Activated CD4-positive, alpha-beta T cell treated with anti-CD3 and anti-CD28 coated beads for 36 hours (primary cell): ENCODE data around the gene MKRN1. TPM values are rescaled to one million over a fixed set of nuclear protein-coding genes. Genes with fewer than 3 reads are reported as not detected.
"Not testable (repeated sequence)": the region's sequence is repeated elsewhere in the genome, so short reads cannot be mapped to it uniquely, and the experiment has no call there.

Source experiments
- ATAC-seq: fragments of 200-7000 bp; cut with Tn5 transposase; one replicate; pipeline ENCODE4 v1.10.0; 2021; ENCODE audit warnings: mild to moderate bottlenecking, moderate library complexity
- CTCF ChIA-PET: fragments of 350-600 bp; sonication (Branson Sonifier 250); formaldehyde crosslinking; loops from one replicate; lab custom pipeline; 2021; ENCODE audit warnings: antibody characterized with exemption; lab: Charles Lee
- POLR2A ChIA-PET: fragments of 350-600 bp; sonication (Branson Sonifier 250); formaldehyde crosslinking; loops from one replicate; lab custom pipeline; 2021; ENCODE audit warnings: antibody characterized with exemption, inconsistent platforms; lab: Charles Lee
- DNase-seq: peaks from one replicate; pipeline ENCODE4 v3.0.0-alpha.2; 2020
- H3K27ac Mint-ChIP-seq: one replicate; pipeline ENCODE4 v1.8.0; 2021; ENCODE audit warnings: mixed read lengths
- H3K27me3 Mint-ChIP-seq: one replicate; pipeline ENCODE4 v1.8.0; 2021; ENCODE audit warnings: mixed read lengths
- H3K36me3 Mint-ChIP-seq: one replicate; pipeline ENCODE4 v1.8.0; 2021; ENCODE audit warnings: low read depth, mixed read lengths
- H3K4me1 Mint-ChIP-seq: one replicate; pipeline ENCODE4 v1.8.0; 2021; ENCODE audit warnings: mixed read lengths
- H3K4me3 Mint-ChIP-seq: one replicate; pipeline ENCODE4 v1.8.0; 2021; ENCODE audit warnings: mild to moderate bottlenecking, moderate library complexity, mixed read lengths
- H3K9me3 Mint-ChIP-seq: one replicate; pipeline ENCODE4 v1.8.0; 2021; ENCODE audit warnings: low read depth, mixed read lengths
- intact Hi-C, 2 experiments: fragments of 100-400 bp; cut with DNase I in 1 of 2; cut with micrococcal nuclease in 1 of 2; formaldehyde crosslinking; loops; one replicate each; pipeline versions ENCODE4 v1.14.2 to v1.15.1; 2022 to 2024; cut with DNase I, micrococcal nuclease
- total RNA-seq, 2 experiments: library from RNA; stranded (reverse); gene quantifications; one replicate each; pipeline ENCODE4 v1.2.3, GENCODE V29; 2021

The MKRN1 gene
- total RNA-seq, 2 experiments from 2014 or later, result 73.6 to 77.9 TPM

DNA sequence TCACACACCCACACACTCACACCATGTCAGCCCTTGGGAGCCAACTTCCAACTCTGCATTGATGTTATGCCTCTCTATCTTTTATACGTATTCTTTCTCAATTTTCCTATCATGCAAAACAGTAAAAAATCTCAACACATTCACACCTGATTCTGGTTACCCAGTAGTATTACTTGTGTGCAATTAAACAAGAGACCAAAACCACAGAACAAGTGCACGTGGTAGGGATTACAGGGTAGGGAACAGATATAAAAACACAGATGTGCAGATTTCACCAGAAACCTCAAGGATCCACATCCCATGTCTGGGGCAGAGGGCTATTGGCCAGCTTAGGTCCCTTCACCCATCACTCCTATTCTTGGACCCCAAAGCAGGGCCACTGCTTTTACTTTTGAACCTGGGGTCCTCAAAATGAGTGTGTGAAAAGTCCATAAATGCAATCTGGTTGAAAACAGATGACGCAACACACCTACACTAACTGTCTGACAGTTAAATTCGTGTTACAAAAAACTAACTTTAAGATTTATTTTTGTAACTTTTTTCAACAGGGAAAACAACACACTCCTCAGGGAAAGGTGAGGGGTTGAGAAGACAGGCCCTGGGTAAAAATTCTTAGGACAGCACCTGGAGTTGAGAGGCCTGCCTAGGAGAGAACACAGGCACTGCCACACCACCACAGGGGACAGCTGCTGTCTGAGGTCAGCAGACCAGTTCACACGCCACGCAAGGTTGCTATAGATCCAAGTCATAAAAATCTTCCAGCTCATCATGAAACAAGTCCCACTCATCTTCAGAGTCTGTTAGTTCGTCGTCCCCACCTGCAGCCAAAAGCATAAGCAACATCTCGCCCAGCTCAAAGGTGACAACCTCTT lies 25.3 kb downstream of the MKRN1 start:
- ChIA-PET POLR2A (interaction anchor here (0.8 kb wide), 1 partner anchor 15 kb away, joined by 3 read pairs; no protein-coding TSS in a partner anchor), CTCF (interaction anchor here (0.5 to 2.3 kb wide), 3 partner anchors 10 to 202 kb away, joined by 3 to 6 read pairs (median 3); no protein-coding TSS in a partner anchor)
- H3K4me3 Mint-ChIP-seq, H3K9me3 Mint-ChIP-seq, intact Hi-C loops, H3K27me3 Mint-ChIP-seq: not testable (repeated sequence)
- DNase-seq, result peak; percentile 57
- peaks cover 39% of the 10 kb centered on the region for H3K4me1 Mint-ChIP-seq
- ATAC-seq, result peak; percentile 65
- H3K27ac Mint-ChIP-seq, result peak overlapping the region; percentile 79
- peaks cover 42% of the 10 kb centered on the region for H3K36me3 Mint-ChIP-seq

GRCh38 chr7:140453273-140453672 lies 26.0 kb downstream of the MKRN1 start:
- H3K9me3 Mint-ChIP-seq, result no peaks in the 10 kb centered on the region
- H3K4me3 Mint-ChIP-seq, result no peak overlapping the region
- H3K27ac Mint-ChIP-seq, result no peak overlapping the region
- no peaks in the 10 kb centered on the region for H3K27me3 Mint-ChIP-seq
- ATAC-seq (no peak), DNase-seq (no peak)
- ChIA-PET CTCF (interaction anchor here (2.3 kb wide), 1 partner anchor 10 kb away, joined by 6 read pairs; no protein-coding TSS in a partner anchor), POLR2A (no interaction called here)
- H3K4me1 Mint-ChIP-seq, result peaks cover 39% of the 10 kb centered on the region
- peaks cover 37% of the 10 kb centered on the region for H3K36me3 Mint-ChIP-seq
- intact Hi-C loops, result no loop called here

DNA sequence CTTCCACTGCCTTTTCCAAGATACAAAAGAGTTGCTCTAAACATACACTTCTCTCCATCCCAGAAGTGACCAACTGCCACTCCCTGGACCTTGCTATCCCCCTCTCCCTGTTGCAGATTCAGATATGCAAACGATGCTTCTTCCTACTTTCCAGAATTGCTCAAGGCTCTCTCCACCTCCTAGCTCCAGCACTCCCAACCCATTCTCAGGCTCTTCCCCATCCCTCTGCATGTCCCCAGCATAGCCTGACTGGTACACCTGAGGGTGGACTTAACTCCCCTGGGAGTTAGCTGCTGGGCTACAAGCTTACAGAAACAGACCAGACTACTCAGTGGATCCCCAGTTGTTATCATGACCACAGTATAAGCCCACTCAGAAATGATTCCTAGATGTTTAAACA lies 27.6 kb downstream of the MKRN1 start:
- ChIA-PET POLR2A (interaction anchor here (0.6 kb wide), 1 partner anchor 74 kb away, joined by 3 read pairs; no protein-coding TSS in a partner anchor), CTCF (interaction anchor here (0.9 kb wide), 1 partner anchor 49 kb away, joined by 3 read pairs; no protein-coding TSS in a partner anchor)
- no peaks in the 10 kb centered on the region for H3K27me3 Mint-ChIP-seq
- H3K4me1 Mint-ChIP-seq, result peaks cover 34% of the 10 kb centered on the region
- no peaks in the 10 kb centered on the region for H3K9me3 Mint-ChIP-seq
- H3K4me3 Mint-ChIP-seq, result no peak overlapping the region
- intact Hi-C loops, result no loop called here
- ATAC-seq (no peak), DNase-seq (no peak)
- peak overlapping the region; percentile 20 for H3K27ac Mint-ChIP-seq
- peaks cover 30% of the 10 kb centered on the region for H3K36me3 Mint-ChIP-seq

DNA sequence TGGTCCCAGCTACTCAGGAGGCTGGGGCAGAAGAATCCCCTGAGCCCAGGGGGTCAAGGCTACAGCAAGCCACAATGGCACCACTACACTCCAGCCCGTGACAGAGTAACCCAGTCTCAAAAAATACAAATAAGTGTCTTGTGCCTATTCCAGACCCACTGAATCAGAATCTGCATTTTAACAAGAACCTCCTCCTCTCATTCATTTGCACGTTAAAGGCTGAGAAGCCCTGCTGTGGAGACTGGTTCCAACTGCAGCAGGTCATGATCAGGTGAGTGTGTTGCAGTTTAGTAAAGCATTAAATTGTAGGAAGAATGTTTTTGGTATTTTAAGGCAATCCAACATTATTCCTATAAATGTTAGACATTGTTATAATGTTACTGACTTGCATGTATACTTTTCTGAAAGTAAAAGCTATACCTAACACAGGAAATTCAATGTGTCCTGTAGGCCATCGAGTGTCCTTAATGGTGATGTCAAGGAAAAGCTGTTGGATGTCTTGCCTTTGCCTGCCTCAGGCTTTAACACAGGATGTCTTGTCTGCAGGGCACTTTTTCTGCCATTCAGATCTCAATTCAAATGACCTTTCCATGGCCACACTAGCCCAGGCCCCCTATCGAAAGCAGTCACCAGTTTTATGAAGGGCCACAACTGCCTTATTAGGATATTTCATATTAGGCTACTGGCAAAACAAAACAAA lies 30.4 kb downstream of the MKRN1 start:
- no peak for DNase-seq
- Mint-ChIP-seq H3K4me3 (no peak overlapping the region), H3K9me3 (no peaks in the 10 kb centered on the region), H3K4me1 (peaks cover 22% of the 10 kb centered on the region), H3K36me3 (peaks cover 8% of the 10 kb centered on the region), H3K27ac (no peak overlapping the region), H3K27me3 (no peaks in the 10 kb centered on the region)
- intact Hi-C loops, result no loop called here
- POLR2A ChIA-PET, result no interaction called here
- no peak for ATAC-seq
- CTCF ChIA-PET, result interaction anchor here (0.7 kb wide), 1 partner anchor 28 kb away, joined by 3 read pairs; no protein-coding TSS in a partner anchor

- no peaks in the 10 kb centered on the region for H3K9me3 Mint-ChIP-seq
- ChIA-PET POLR2A (no interaction called here), CTCF (interaction anchor here (1.1 kb wide), 2 partner anchors 30 to 72 kb away, joined by 3 to 6 read pairs; no protein-coding TSS in a partner anchor)
- no peak overlapping the region for H3K27ac Mint-ChIP-seq
- H3K4me1 Mint-ChIP-seq, result peaks cover 18% of the 10 kb centered on the region
- ATAC-seq (no peak), DNase-seq (no peak)
- H3K36me3 Mint-ChIP-seq, result peaks cover 3% of the 10 kb centered on the region
- H3K4me3 Mint-ChIP-seq, result no peak overlapping the region
- intact Hi-C loops, result no loop called here
- no peaks in the 10 kb centered on the region for H3K27me3 Mint-ChIP-seq
Observed at GRCh38 chr7:140447841-140448240, 31.5 kb downstream of the MKRN1 start.

- no peak overlapping the region for H3K4me3 Mint-ChIP-seq
- no peaks in the 10 kb centered on the region for H3K27me3 Mint-ChIP-seq
- H3K4me1 Mint-ChIP-seq, result peaks cover 14% of the 10 kb centered on the region
- H3K36me3 Mint-ChIP-seq, result no peaks in the 10 kb centered on the region
- ChIA-PET CTCF (interaction anchor here (1.1 kb wide), 1 partner anchor 70 kb away, joined by 3 read pairs; no protein-coding TSS in a partner anchor), POLR2A (no interaction called here)
- ATAC-seq (no peak), DNase-seq (no peak)
- no peaks in the 10 kb centered on the region for H3K9me3 Mint-ChIP-seq
- no peak overlapping the region for H3K27ac Mint-ChIP-seq
- intact Hi-C loops, result no loop called here
Observed at GRCh38 chr7:140446467-140446866, 32.8 kb downstream of the MKRN1 start.

GRCh38 chr7:140441519-140441918 lies 37.8 kb downstream of the MKRN1 start:
- no peak overlapping the region for H3K27ac Mint-ChIP-seq
- ChIA-PET CTCF (no interaction called here), POLR2A (no interaction called here)
- no peaks in the 10 kb centered on the region for H3K36me3 Mint-ChIP-seq
- no peaks in the 10 kb centered on the region for H3K9me3 Mint-ChIP-seq
- no peak for DNase-seq
- intact Hi-C loops, result loop anchor here in 1 of 2 experiments (5.0 kb wide), 1 partner anchor 84 kb away; no protein-coding TSS in a partner anchor
- H3K27me3 Mint-ChIP-seq, result no peaks in the 10 kb centered on the region
- ATAC-seq, result no peak
- peaks cover 10% of the 10 kb centered on the region for H3K4me1 Mint-ChIP-seq
- no peak overlapping the region for H3K4me3 Mint-ChIP-seq

DNA sequence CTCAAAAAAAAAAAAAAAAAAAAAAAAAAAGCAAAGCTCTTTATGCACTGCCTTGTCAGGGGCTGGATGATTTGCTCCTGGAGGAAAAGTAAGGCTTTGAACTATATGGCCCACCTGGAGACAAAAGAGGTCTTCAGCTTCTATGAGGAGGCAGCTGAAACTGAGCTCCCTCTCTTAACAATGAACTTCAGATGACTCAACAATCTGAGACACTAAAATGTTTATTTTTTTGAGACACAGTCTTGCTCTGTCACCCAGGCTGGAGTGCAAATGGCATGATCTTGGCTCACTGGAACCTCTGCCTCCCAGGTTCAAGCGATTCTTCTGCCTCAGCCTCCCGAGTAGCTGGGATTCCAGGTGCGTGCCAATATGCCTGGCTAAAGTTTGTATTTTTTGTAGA lies 38.7 kb downstream of the MKRN1 start:
- POLR2A ChIA-PET, result interaction anchor here (1.3 kb wide), 1 partner anchor 81 kb away, joined by 3 read pairs; no protein-coding TSS in a partner anchor
- Mint-ChIP-seq H3K36me3 (no peaks in the 10 kb centered on the region), H3K27ac (no peak overlapping the region), H3K9me3 (no peaks in the 10 kb centered on the region), H3K27me3 (peaks cover 2% of the 10 kb centered on the region), H3K4me1 (peaks cover 10% of the 10 kb centered on the region), H3K4me3 (no peak overlapping the region)
- ATAC-seq (no peak), DNase-seq (no peak)
- intact Hi-C loops, result loop anchor here in 1 of 2 experiments (5.0 kb wide), 1 partner anchor 83 kb away; no protein-coding TSS in a partner anchor
- CTCF ChIA-PET, result interaction anchor here (0.9 to 1.4 kb wide), 2 partner anchors 22 to 52 kb away, joined by 3 to 5 read pairs; no protein-coding TSS in a partner anchor

DNA sequence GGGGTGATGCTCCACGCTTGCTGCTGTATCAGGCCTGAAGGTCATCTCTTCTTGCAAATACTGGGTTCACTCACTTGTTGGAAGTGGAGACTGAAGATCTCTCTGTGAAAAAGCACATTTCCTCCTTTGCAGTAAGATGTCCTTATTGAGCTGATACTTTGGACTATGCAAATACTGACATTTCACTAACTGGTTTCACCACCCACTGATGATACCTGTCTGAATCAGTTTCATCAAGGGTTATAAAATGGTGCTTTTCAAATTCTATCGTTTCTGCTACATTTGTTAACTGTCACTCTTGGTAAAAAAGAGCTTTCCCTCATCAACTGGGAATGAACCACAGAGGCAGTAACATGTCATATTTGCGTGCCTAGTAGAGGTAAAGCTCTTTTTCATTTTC lies 39.9 kb downstream of the MKRN1 start:
- H3K4me1 Mint-ChIP-seq, result peaks cover 10% of the 10 kb centered on the region
- ChIA-PET CTCF (interaction anchor here (0.5 to 1.6 kb wide), 8 partner anchors 40 to 84 kb away, joined by 3 to 7 read pairs (median 3); partner anchors contain the start of gene MKRN1), POLR2A (interaction anchor here (0.5 to 1.3 kb wide), 5 partner anchors 10 to 80 kb away, joined by 3 to 4 read pairs (median 3); partner anchors contain the start of gene SLC37A3)
- ATAC-seq (peak; percentile 80), DNase-seq (no peak)
- peak overlapping the region; percentile 77 for H3K27ac Mint-ChIP-seq
- H3K36me3 Mint-ChIP-seq, result no peaks in the 10 kb centered on the region
- no peak overlapping the region for H3K4me3 Mint-ChIP-seq
- intact Hi-C loops, result loop anchor here in 1 of 2 experiments (5.0 kb wide), 1 partner anchor 37 kb away; the partner anchor contains the start of gene RAB19
- no peaks in the 10 kb centered on the region for H3K9me3 Mint-ChIP-seq
- H3K27me3 Mint-ChIP-seq, result peaks cover 2% of the 10 kb centered on the region

GRCh38 chr7:140435252-140435895 lies 43.9 kb downstream of the MKRN1 start:
- peaks cover 8% of the 10 kb centered on the region for H3K4me1 Mint-ChIP-seq
- H3K27me3 Mint-ChIP-seq, result peaks cover 2% of the 10 kb centered on the region
- intact Hi-C loops, result loop anchor here in 1 of 2 experiments (5.0 kb wide), 1 partner anchor 33 kb away; the partner anchor contains the start of gene RAB19
- H3K27ac Mint-ChIP-seq, result no peak overlapping the region
- H3K4me3 Mint-ChIP-seq, result no peak overlapping the region
- CTCF ChIA-PET, result interaction anchor here (0.7 kb wide), 2 partner anchors 22 to 42 kb away, joined by 4 to 5 read pairs; no protein-coding TSS in a partner anchor
- POLR2A ChIA-PET, result no interaction called here
- DNase-seq (no peak), ATAC-seq (no peak)
- H3K9me3 Mint-ChIP-seq, result no peaks in the 10 kb centered on the region
- H3K36me3 Mint-ChIP-seq, result no peaks in the 10 kb centered on the region
